ENCODE measurements around the gene OR2Z1. TPM values are rescaled to one million over a fixed set of nuclear protein-coding genes. Genes with fewer than 3 reads are reported as not detected.

The OR2Z1 gene
- total RNA-seq, 1 experiment from 2014 or later = not detected

- Mint-ChIP-seq H3K4me1 (ENCODE audit: low read depth, unreplicated experiment) (no peaks in the 10 kb centered on the region), H3K4me3 (ENCODE audit: low read depth, unreplicated experiment) (no peak within 1 kb of the TSS), H3K36me3 (ENCODE audit: insufficient read depth, unreplicated experiment) (no peaks in the 10 kb centered on the region), H3K9me3 (ENCODE audit: low read depth, unreplicated experiment) (no peaks in the 10 kb centered on the region), H3K27me3 (ENCODE audit: unreplicated experiment) (no peaks in the 10 kb centered on the region), H3K27ac (ENCODE audit: unreplicated experiment) (no peak within 1 kb of the TSS)
- intact Hi-C loops (cut with micrococcal nuclease; ENCODE audit: unreplicated experiment) = no loop called here
- CTCF ChIA-PET = interaction anchor here (0.6 kb wide), 1 partner anchor 28 kb away, joined by 6 read pairs; no protein-coding TSS in a partner anchor
- BruUV-seq (replicated peaks) = no TSS peak
- DNase-seq = no peak
- TF ChIP-seq CTCF (IDR thresholded peaks at IDR 0.05; ENCODE audit: unreplicated experiment) = no peak
Observed at GRCh38 chr19:8698433-8699063, 22.9 kb upstream of the OR2Z1 start, which contains the start of gene ACTL9. ACTL9 (minus strand) TSS chr19:8698795; CDS start chr19:8698701, 94 bp downstream.

- no peak overlapping the region for H3K4me3 Mint-ChIP-seq (ENCODE audit: low read depth, unreplicated experiment)
Observed at GRCh38 chr19:8699908-8700307, 21.5 kb upstream of the OR2Z1 start.

GRCh38 chr19:8700956-8701355 lies 20.5 kb upstream of the OR2Z1 start:
- no peaks in the 10 kb centered on the region for H3K27me3 Mint-ChIP-seq (ENCODE audit: unreplicated experiment)
- CTCF ChIA-PET = interaction anchor here (0.5 kb wide), 2 partner anchors 9 to 781 kb away, joined by 5 to 8 read pairs; partner anchors contain the start of gene SNAPC2
- TF ChIP-seq CTCF (IDR thresholded peaks at IDR 0.05; ENCODE audit: unreplicated experiment) = no peak
- intact Hi-C loops (cut with micrococcal nuclease; ENCODE audit: unreplicated experiment) = no loop called here
- DNase-seq = no peak
- no peak overlapping the region for H3K27ac Mint-ChIP-seq (ENCODE audit: unreplicated experiment)
- H3K36me3 Mint-ChIP-seq (ENCODE audit: insufficient read depth, unreplicated experiment) = no peaks in the 10 kb centered on the region
- no TSS peak for BruUV-seq (replicated peaks)
- no peaks in the 10 kb centered on the region for H3K4me1 Mint-ChIP-seq (ENCODE audit: low read depth, unreplicated experiment)
- no peaks in the 10 kb centered on the region for H3K9me3 Mint-ChIP-seq (ENCODE audit: low read depth, unreplicated experiment)
- no peak overlapping the region for H3K4me3 Mint-ChIP-seq (ENCODE audit: low read depth, unreplicated experiment)

More at GRCh38 chr19:8699908-8700307, 21.5 kb upstream of the OR2Z1 start:
- no peaks in the 10 kb centered on the region for H3K27me3 Mint-ChIP-seq (ENCODE audit: unreplicated experiment)
- CTCF ChIA-PET = no interaction called here
- DNase-seq = no peak
- BruUV-seq (replicated peaks) = no TSS peak
- H3K9me3 Mint-ChIP-seq (ENCODE audit: low read depth, unreplicated experiment) = no peaks in the 10 kb centered on the region
- no peaks in the 10 kb centered on the region for H3K36me3 Mint-ChIP-seq (ENCODE audit: insufficient read depth, unreplicated experiment)
- H3K4me1 Mint-ChIP-seq (ENCODE audit: low read depth, unreplicated experiment) = no peaks in the 10 kb centered on the region
- intact Hi-C loops (cut with micrococcal nuclease; ENCODE audit: unreplicated experiment) = no loop called here
- TF ChIP-seq CTCF (IDR thresholded peaks at IDR 0.05; ENCODE audit: unreplicated experiment) = no peak
- no peak overlapping the region for H3K27ac Mint-ChIP-seq (ENCODE audit: unreplicated experiment)

GRCh38 chr19:8702350-8702749 lies 19.1 kb upstream of the OR2Z1 start:
- intact Hi-C loops (cut with micrococcal nuclease; ENCODE audit: unreplicated experiment) = no loop called here
- H3K36me3 Mint-ChIP-seq (ENCODE audit: insufficient read depth, unreplicated experiment) = no peaks in the 10 kb centered on the region
- TF ChIP-seq CTCF (IDR thresholded peaks at IDR 0.05; ENCODE audit: unreplicated experiment) = no peak
- no TSS peak for BruUV-seq (replicated peaks)
- no peak overlapping the region for H3K27ac Mint-ChIP-seq (ENCODE audit: unreplicated experiment)
- DNase-seq = no peak
- no peaks in the 10 kb centered on the region for H3K27me3 Mint-ChIP-seq (ENCODE audit: unreplicated experiment)
- no peaks in the 10 kb centered on the region for H3K4me1 Mint-ChIP-seq (ENCODE audit: low read depth, unreplicated experiment)
- no peaks in the 10 kb centered on the region for H3K9me3 Mint-ChIP-seq (ENCODE audit: low read depth, unreplicated experiment)
- CTCF ChIA-PET = no interaction called here
- H3K4me3 Mint-ChIP-seq (ENCODE audit: low read depth, unreplicated experiment) = no peak overlapping the region
